Thoracic aorta (tissue), 2 donors: Measurements from ENCODE around the gene ELOA. TPM values are rescaled to one million over a fixed set of nuclear protein-coding genes. Genes with fewer than 3 reads are reported as not detected.

Experiments used
- ATAC-seq: fragments of 150-250 bp; one replicate; pipeline ENCODE4 v1.8.0; 2017; ENCODE audit warnings: low read depth; ENCODE audit not compliant: insufficient number of reproducible peaks, low FRiP score
- DNase-seq: peaks from one replicate; pipeline ENCODE4 v3.0.0-alpha.2; 2020; ENCODE audit warnings: low spot score
- H3K27ac ChIP-seq, 2 donors: fragments of 200-600 bp; sonication (generic); 1 replicate in 1 of 2; 2 replicates in 1 of 2; pipeline ENCODE4 v1.5.1; 2016; ENCODE audit warnings: mild to moderate bottlenecking in 2 of 2, moderate library complexity in 2 of 2
- H3K27me3 ChIP-seq: fragments of 200-600 bp; sonication (generic); replicated peaks from 2 replicates; pipeline ENCODE4 v1.6.0; 2016; ENCODE audit warnings: mild to moderate bottlenecking; ENCODE audit not compliant: insufficient read depth
- H3K36me3 ChIP-seq: fragments of 200-600 bp; sonication (generic); one replicate; pipeline ENCODE4 v1.5.1; 2016
- H3K4me1 ChIP-seq, 2 donors: fragments of 200-600 bp; sonication (generic); 1 replicate in 1 of 2; 2 replicates in 1 of 2; pipeline versions ENCODE4 v1.5.1 to v1.6.0; 2016; ENCODE audit warnings: low read depth in 2 of 2, mild to moderate bottlenecking in 1 of 2; ENCODE audit not compliant: control insufficient read depth in 1 of 2
- H3K4me3 ChIP-seq: fragments of 200-600 bp; sonication (generic); 2 replicates; pipeline ENCODE4 v1.5.1; 2016; ENCODE audit warnings: mild to moderate bottlenecking
- H3K9me3 ChIP-seq: fragments of 200-600 bp; sonication (generic); 2 replicates; pipeline ENCODE4 v1.5.1; 2016
- CTCF ChIP-seq: fragments of 200-600 bp; sonication (generic); IDR thresholded peaks from one replicate; pipeline ENCODE4 v1.5.1; 2019; ENCODE audit warnings: antibody characterized with exemption
- total RNA-seq, 2 donors: library from RNA; depleted of rRNA; stranded (reverse); fragments of >200 nt; gene quantifications; one replicate each; pipeline versions ENCODE4 v1.1.0 to v1.2.3, GENCODE V29; 2016

Gene ELOA
- total RNA-seq, 2 donors from 2014 or later, result 23.3 to 40.6 TPM

GRCh38 chr1:23704834-23705495, 38.3 kb upstream of the ELOA start:
- no peak for ATAC-seq
- Histone ChIP-seq H3K4me3 (no peak overlapping the region), H3K4me1 (no peaks in the 10 kb centered on the region), H3K9me3 (no peaks in the 10 kb centered on the region), H3K27ac (no peak overlapping the region), H3K36me3 (peaks cover 18% of the 10 kb centered on the region), H3K27me3 (no peaks in the 10 kb centered on the region)
- DNase-seq, result no peak
- no peak for TF ChIP-seq CTCF

- Histone ChIP-seq H3K4me1 (no peaks in the 10 kb centered on the region), H3K27ac (no peak overlapping the region), H3K27me3 (no peaks in the 10 kb centered on the region), H3K4me3 (no peak overlapping the region), H3K36me3 (peaks cover 5% of the 10 kb centered on the region), H3K9me3 (no peaks in the 10 kb centered on the region)
- DNase-seq (no peak), ATAC-seq (no peak)
- TF ChIP-seq CTCF, result no peak
These were observed 34.0 kb upstream of the ELOA start for GRCh38 chr1:23709229-23709628.

- no peaks in the 10 kb centered on the region for H3K36me3 ChIP-seq
- no peaks in the 10 kb centered on the region for H3K4me1 ChIP-seq
- peak; percentile 12 for ATAC-seq
- peak; percentile 27 for TF ChIP-seq CTCF
- no peak for DNase-seq
- no peak overlapping the region for H3K27ac ChIP-seq
- H3K4me3 ChIP-seq, result no peak overlapping the region
- H3K27me3 ChIP-seq, result no peaks in the 10 kb centered on the region
- no peaks in the 10 kb centered on the region for H3K9me3 ChIP-seq
These were observed 24.8 kb upstream of the ELOA start for GRCh38 chr1:23718482-23718881.

GRCh38 chr1:23719162-23719820, 24.0 kb upstream of the ELOA start:
- no peaks in the 10 kb centered on the region for H3K4me1 ChIP-seq
- TF ChIP-seq CTCF, result no peak
- no peaks in the 10 kb centered on the region for H3K9me3 ChIP-seq
- no peaks in the 10 kb centered on the region for H3K27me3 ChIP-seq
- DNase-seq (no peak), ATAC-seq (no peak)
- H3K36me3 ChIP-seq, result no peaks in the 10 kb centered on the region
- H3K4me3 ChIP-seq, result no peak overlapping the region
- no peak overlapping the region for H3K27ac ChIP-seq

GRCh38 chr1:23720256-23720995, 22.8 kb upstream of the ELOA start:
- H3K9me3 ChIP-seq, result no peaks in the 10 kb centered on the region
- H3K36me3 ChIP-seq, result no peaks in the 10 kb centered on the region
- no peaks in the 10 kb centered on the region for H3K27me3 ChIP-seq
- no peaks in the 10 kb centered on the region for H3K4me1 ChIP-seq
- H3K27ac ChIP-seq, result no peak overlapping the region
- DNase-seq (no peak), ATAC-seq (no peak)
- TF ChIP-seq CTCF, result no peak
- no peak overlapping the region for H3K4me3 ChIP-seq
